GM10248 (cell line): Measurements from ENCODE around the gene SHISA9.

Source experiments
- CTCF ChIA-PET: fragments of 300-600 bp; sonication (Branson Sonifier 250); formaldehyde crosslinking; extraction: SDS; loops from one replicate; lab custom pipeline; 2021; ENCODE audit warnings: antibody characterized with exemption; lab: Yijun Ruan, JAX
- POLR2A ChIA-PET: fragments of 350-650 bp; sonication (Branson Sonifier 250); formaldehyde crosslinking; extraction: SDS; loops from one replicate; lab custom pipeline; 2020; ENCODE audit warnings: antibody characterized with exemption; lab: Yijun Ruan, JAX
- DNase-seq: peaks from one replicate; pipeline ENCODE4 v3.0.0; 2012; ENCODE audit errors: extremely low spot score
- TF ChIP-seq, protein P1 (sequence below): IDR thresholded peaks from 2 replicates; pipeline ENCODE4 v1.5.1; 2012; ENCODE audit warnings: mild to moderate bottlenecking, low read depth; ENCODE audit errors: extremely low read depth, missing control alignments, control extremely low read depth

The SHISA9 gene

DNA sequence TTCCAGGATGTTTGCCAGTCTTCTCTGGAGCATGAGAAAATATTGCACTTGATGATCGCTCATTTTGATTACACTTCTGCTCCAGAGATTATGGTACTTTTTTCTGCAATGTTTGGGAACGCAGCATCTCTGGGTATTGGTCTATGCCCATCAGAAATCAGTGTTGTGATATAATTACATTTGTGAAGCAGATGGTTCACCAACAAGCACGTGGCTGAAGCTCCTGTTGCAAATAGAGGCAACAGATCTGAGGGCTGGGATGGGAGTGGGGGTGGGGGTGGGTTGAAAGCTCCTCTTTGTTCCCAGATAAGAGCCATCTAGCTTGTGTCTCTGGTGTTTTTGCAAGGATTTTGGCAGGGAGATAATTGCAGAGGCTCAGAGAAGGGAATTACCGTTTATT is 252.3 kb downstream of the SHISA9 start:
- no peak for DNase-seq
- TF ChIP-seq, protein P1, sequence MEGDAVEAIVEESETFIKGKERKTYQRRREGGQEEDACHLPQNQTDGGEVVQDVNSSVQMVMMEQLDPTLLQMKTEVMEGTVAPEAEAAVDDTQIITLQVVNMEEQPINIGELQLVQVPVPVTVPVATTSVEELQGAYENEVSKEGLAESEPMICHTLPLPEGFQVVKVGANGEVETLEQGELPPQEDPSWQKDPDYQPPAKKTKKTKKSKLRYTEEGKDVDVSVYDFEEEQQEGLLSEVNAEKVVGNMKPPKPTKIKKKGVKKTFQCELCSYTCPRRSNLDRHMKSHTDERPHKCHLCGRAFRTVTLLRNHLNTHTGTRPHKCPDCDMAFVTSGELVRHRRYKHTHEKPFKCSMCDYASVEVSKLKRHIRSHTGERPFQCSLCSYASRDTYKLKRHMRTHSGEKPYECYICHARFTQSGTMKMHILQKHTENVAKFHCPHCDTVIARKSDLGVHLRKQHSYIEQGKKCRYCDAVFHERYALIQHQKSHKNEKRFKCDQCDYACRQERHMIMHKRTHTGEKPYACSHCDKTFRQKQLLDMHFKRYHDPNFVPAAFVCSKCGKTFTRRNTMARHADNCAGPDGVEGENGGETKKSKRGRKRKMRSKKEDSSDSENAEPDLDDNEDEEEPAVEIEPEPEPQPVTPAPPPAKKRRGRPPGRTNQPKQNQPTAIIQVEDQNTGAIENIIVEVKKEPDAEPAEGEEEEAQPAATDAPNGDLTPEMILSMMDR: no peak
- ChIA-PET CTCF (interaction anchor here (1.8 kb wide), 1 partner anchor 15 kb away, joined by 5 read pairs; no protein-coding TSS in a partner anchor), POLR2A (no interaction called here)

DNA sequence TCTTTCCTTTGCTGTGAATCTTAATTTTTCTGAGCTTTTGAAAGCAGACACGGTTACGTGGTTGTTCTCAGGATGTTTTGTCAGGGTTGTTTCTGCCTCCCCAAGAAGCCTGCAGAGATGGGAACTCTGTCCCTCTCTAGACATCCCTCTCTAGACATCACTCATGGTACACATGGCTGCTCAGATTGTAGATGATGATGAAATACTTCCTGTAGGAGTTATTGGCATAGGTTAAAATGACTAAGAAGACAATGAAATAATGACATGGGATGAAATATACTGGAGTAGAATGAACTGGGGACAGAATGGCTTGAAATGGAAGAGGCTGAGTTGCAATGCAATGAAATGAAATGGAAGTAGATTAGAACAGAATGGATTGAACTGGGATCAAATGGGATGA is 253.4 kb downstream of the SHISA9 start:
- ChIA-PET POLR2A (no interaction called here), CTCF (interaction anchor here (1.8 kb wide), 1 partner anchor 14 kb away, joined by 5 read pairs; no protein-coding TSS in a partner anchor)
- TF ChIP-seq, protein P1: no peak
- no peak for DNase-seq

DNA sequence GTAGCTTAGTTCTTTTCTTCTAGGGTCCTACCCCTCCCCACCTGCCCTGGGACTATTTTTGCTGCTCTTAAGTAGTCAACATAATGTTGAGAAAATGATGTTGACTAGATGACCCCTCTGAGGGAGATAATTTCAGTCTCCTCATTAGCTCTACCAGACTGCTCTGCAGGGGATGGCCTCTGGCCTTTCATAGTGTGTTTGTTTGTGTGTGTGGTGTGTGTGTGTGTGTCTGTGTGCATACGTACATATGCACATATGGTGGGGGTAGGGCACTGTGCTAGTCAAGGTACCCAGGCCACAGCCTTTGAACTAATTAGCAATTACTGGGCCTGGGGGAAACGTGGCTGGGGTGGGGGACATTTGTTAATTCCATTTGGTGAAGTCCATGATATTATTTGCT is 254.0 kb downstream of the SHISA9 start:
- POLR2A ChIA-PET: no interaction called here

DNA sequence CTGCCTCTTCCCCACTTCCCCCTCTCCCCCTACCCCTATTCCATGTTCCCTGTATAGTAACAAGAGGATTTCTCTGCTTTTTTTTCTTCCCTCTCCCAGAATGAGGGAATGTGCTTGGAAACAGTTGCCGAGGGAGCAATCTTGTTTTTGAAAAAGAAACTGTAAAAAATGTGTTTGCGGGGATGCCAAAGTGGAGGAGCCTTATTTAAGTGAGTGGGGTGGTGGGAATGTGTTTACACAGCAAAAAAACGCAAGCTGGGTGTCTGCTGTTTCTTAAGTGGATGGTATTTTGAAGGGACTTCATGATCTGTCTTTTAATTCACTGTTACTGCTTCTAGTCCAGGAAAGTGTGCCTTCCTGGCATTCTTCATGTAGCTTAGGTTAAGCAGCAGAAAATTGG is 254.4 kb downstream of the SHISA9 start:
- ChIA-PET POLR2A (no interaction called here), CTCF (interaction anchor here (1.8 kb wide), 1 partner anchor 13 kb away, joined by 5 read pairs; no protein-coding TSS in a partner anchor)
- TF ChIP-seq, protein P1: no peak
- DNase-seq: no peak

More for the DNA sequence above, 254.0 kb downstream of the SHISA9 start:
- CTCF ChIA-PET: interaction anchor here (1.8 kb wide), 1 partner anchor 13 kb away, joined by 5 read pairs; no protein-coding TSS in a partner anchor
- no peak for DNase-seq
- TF ChIP-seq, protein P1: no peak

GRCh38 chr16:13157082-13157481 is 255.7 kb downstream of the SHISA9 start:
- TF ChIP-seq, protein P1: no peak
- ChIA-PET CTCF (interaction anchor here (1.3 kb wide), 1 partner anchor 11 kb away, joined by 3 read pairs; no protein-coding TSS in a partner anchor), POLR2A (interaction anchor here (0.6 kb wide), 1 partner anchor 822 kb away, joined by 3 read pairs; no protein-coding TSS in a partner anchor)
- no peak for DNase-seq

GRCh38 chr16:13158427-13158826 is 257.0 kb downstream of the SHISA9 start:
- DNase-seq: no peak
- CTCF ChIA-PET: no interaction called here
- TF ChIP-seq, protein P1: no peak
- POLR2A ChIA-PET: no interaction called here
